Cardiac muscle cell (in vitro differentiated cells and primary cell): ENCODE results near the gene KMT5B. TPM values are rescaled to one million over a fixed set of nuclear protein-coding genes. Genes with fewer than 3 reads are reported as not detected.

ENCODE experiments used
- DNase-seq, 2 donors: peaks; one replicate each; pipeline versions ENCODE4 v3.0.0 to v3.0.0-alpha.2; 2010 to 2017; ENCODE audit warnings: low read depth in 1 of 2, low spot score in 1 of 2
- H3K27ac ChIP-seq: fragments of 200-600 bp; sonication (generic); 2 replicates; pipeline ENCODE4 v1.5.1; 2016
- H3K27me3 ChIP-seq: fragments of 200-600 bp; sonication (generic); 2 replicates; pipeline ENCODE4 v1.6.0; 2016; ENCODE audit warnings: control low read depth
- H3K36me3 ChIP-seq: fragments of 200-600 bp; sonication (generic); 2 replicates; pipeline ENCODE4 v1.5.1; 2016; ENCODE audit warnings: control low read depth
- H3K4me1 ChIP-seq: fragments of 200-600 bp; sonication (generic); 2 replicates; pipeline ENCODE4 v1.8.1; 2017; ENCODE audit warnings: low read depth, mild to moderate bottlenecking, mixed run types
- H3K4me3 ChIP-seq: fragments of 200-600 bp; sonication (generic); 2 replicates; pipeline ENCODE4 v1.5.1; 2016; ENCODE audit warnings: mild to moderate bottlenecking
- H3K9me3 ChIP-seq: fragments of 200-600 bp; sonication (generic); 2 replicates; pipeline ENCODE4 v1.5.1; 2017; ENCODE audit warnings: low read depth, mild to moderate bottlenecking, control low read depth
- polyA plus RNA-seq: library from polyadenylated mRNA; unstranded; fragments of >200 nt; fragmentation: Nextera tagmentation; extraction: Ambion mirVana; gene quantifications from 2 replicates; pipeline ENCODE4 v1.2.1, GENCODE V29; 2016
- total RNA-seq: library from RNA; depleted of rRNA; stranded (reverse); fragments of >200 nt; gene quantifications from 2 replicates; pipeline ENCODE4 v1.2.3, GENCODE V29; 2016
- TF ChIP-seq, protein P1 (sequence below): IDR thresholded peaks from 2 replicates; pipeline ENCODE4 v1.5.1; 2012; ENCODE audit warnings: low read depth, mild to moderate bottlenecking, low read length

The KMT5B gene
- total and polyA plus RNA-seq, 2 experiments from 2014 or later = 34.1 to 36.7 TPM

- Histone ChIP-seq H3K9me3 (no peaks in the 10 kb centered on the region), H3K4me1 (no peaks in the 10 kb centered on the region), H3K27me3 (no peaks in the 10 kb centered on the region), H3K4me3 (no peak overlapping the region), H3K27ac (no peak overlapping the region), H3K36me3 (no peaks in the 10 kb centered on the region)
- no peak for DNase-seq
- TF ChIP-seq, protein P1, sequence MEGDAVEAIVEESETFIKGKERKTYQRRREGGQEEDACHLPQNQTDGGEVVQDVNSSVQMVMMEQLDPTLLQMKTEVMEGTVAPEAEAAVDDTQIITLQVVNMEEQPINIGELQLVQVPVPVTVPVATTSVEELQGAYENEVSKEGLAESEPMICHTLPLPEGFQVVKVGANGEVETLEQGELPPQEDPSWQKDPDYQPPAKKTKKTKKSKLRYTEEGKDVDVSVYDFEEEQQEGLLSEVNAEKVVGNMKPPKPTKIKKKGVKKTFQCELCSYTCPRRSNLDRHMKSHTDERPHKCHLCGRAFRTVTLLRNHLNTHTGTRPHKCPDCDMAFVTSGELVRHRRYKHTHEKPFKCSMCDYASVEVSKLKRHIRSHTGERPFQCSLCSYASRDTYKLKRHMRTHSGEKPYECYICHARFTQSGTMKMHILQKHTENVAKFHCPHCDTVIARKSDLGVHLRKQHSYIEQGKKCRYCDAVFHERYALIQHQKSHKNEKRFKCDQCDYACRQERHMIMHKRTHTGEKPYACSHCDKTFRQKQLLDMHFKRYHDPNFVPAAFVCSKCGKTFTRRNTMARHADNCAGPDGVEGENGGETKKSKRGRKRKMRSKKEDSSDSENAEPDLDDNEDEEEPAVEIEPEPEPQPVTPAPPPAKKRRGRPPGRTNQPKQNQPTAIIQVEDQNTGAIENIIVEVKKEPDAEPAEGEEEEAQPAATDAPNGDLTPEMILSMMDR = no peak
Observed at GRCh38 chr11:68226421-68226820, 13.3 kb upstream of the KMT5B start.

DNA sequence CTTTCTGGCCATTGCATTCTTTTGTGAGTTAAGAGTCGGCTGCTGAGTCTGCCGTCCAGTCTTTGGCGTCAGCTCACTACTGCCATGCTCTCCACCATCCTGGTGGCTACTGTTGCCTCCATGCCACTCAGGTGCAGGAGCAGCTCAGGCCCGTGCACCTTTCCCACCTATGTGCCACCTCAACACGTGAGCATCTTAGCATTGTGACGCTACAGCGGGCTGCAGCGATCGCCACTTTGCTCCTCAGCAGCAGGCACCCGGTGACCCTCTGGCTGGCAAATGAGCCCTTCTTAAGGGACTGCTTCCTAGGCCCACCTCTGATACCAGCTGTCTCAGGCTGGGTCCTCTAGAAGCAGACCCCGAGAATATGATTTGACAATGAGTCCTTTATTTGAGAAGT is 11.5 kb upstream of the KMT5B start:
- H3K27ac ChIP-seq = no peak overlapping the region
- no peaks in the 10 kb centered on the region for H3K36me3 ChIP-seq
- H3K9me3 ChIP-seq = no peaks in the 10 kb centered on the region
- no peak for DNase-seq
- no peaks in the 10 kb centered on the region for H3K27me3 ChIP-seq
- H3K4me1 ChIP-seq = no peaks in the 10 kb centered on the region
- no peak overlapping the region for H3K4me3 ChIP-seq
- TF ChIP-seq, protein P1 = no peak

DNA sequence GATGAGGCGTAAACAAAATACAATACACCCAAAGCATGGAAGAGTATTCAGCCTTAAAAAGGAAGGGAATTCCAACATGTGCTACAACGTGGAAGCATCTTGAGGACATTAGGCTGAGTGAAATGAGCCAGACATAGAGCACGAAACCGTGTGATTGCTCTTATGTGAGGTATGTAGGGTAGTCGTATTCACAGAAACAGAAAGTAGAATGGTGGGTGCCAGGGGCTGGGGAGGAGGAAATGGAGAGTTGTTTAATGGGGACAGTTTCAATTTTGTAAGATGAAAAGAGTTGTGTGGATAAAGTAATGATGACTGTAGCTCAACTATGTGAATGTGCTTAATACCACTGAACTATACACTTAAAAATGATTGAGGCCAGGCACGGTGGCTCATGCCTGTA is 10.2 kb upstream of the KMT5B start:
- no peaks in the 10 kb centered on the region for H3K4me1 ChIP-seq
- TF ChIP-seq, protein P1 = no peak
- H3K27ac ChIP-seq = no peak overlapping the region
- H3K4me3 ChIP-seq = no peak overlapping the region
- H3K27me3 ChIP-seq = no peaks in the 10 kb centered on the region
- no peaks in the 10 kb centered on the region for H3K9me3 ChIP-seq
- no peak for DNase-seq
- no peaks in the 10 kb centered on the region for H3K36me3 ChIP-seq

- TF ChIP-seq, protein P1 = no peak
- H3K4me1 ChIP-seq = no peaks in the 10 kb centered on the region
- no peaks in the 10 kb centered on the region for H3K36me3 ChIP-seq
- no peak for DNase-seq
- no peak overlapping the region for H3K27ac ChIP-seq
- no peak overlapping the region for H3K4me3 ChIP-seq
- H3K9me3 ChIP-seq = no peaks in the 10 kb centered on the region
- H3K27me3 ChIP-seq = no peaks in the 10 kb centered on the region
Observed at GRCh38 chr11:68221406-68221805, 8.3 kb upstream of the KMT5B start.

- no peaks in the 10 kb centered on the region for H3K27me3 ChIP-seq
- TF ChIP-seq, protein P1 = no peak
- no peak overlapping the region for H3K27ac ChIP-seq
- no peak for DNase-seq
- no peaks in the 10 kb centered on the region for H3K36me3 ChIP-seq
- H3K4me3 ChIP-seq = no peak overlapping the region
- no peaks in the 10 kb centered on the region for H3K9me3 ChIP-seq
- peaks cover 7% of the 10 kb centered on the region for H3K4me1 ChIP-seq
Observed at GRCh38 chr11:68216171-68216938, 3.3 kb upstream of the KMT5B start.
